NCI-H748 treated with DMSO at 0.1 percent for 48 hours (cell line): ENCODE results near the gene SLC2A2.

Experiments used
- DNase-seq: peaks from one replicate; lab custom pipeline; 2025; lab: John Stamatoyannopoulos, UW

The SLC2A2 gene

GRCh38 chr3:171028779-171029232 is 2.3 kb upstream of the SLC2A2 start:
- DNase-seq: no peak

- DNase-seq: no peak
Observed at GRCh38 chr3:171028025-171028778, 1.7 kb upstream of the SLC2A2 start.

- no peak for DNase-seq
Observed at GRCh38 chr3:171023566-171023965, 3.0 kb downstream of the SLC2A2 start.

GRCh38 chr3:171021377-171021776 is 5.1 kb downstream of the SLC2A2 start:
- DNase-seq: no peak

GRCh38 chr3:171018156-171018935 is 8.2 kb downstream of the SLC2A2 start:
- DNase-seq: no peak

GRCh38 chr3:171013822-171014748 is 12.4 kb downstream of the SLC2A2 start:
- no peak for DNase-seq

- DNase-seq: no peak
Observed at GRCh38 chr3:171011873-171012336, 14.6 kb downstream of the SLC2A2 start.

GRCh38 chr3:171011109-171011872 is 15.2 kb downstream of the SLC2A2 start:
- no peak for DNase-seq

- DNase-seq: no peak
Observed at GRCh38 chr3:171007316-171007715, 19.2 kb downstream of the SLC2A2 start.

GRCh38 chr3:171005648-171006047 is 20.9 kb downstream of the SLC2A2 start:
- no peak for DNase-seq

GRCh38 chr3:171001957-171002694 is 24.4 kb downstream of the SLC2A2 start:
- DNase-seq: no peak

- no peak for DNase-seq
Observed at GRCh38 chr3:171001250-171001893, 25.1 kb downstream of the SLC2A2 start.

GRCh38 chr3:171000281-171000680 is 26.2 kb downstream of the SLC2A2 start:
- no peak for DNase-seq

- no peak for DNase-seq
Observed at GRCh38 chr3:170999737-171000242, 26.7 kb downstream of the SLC2A2 start.

GRCh38 chr3:170997961-170998913 is 28.3 kb downstream of the SLC2A2 start:
- DNase-seq: no peak

GRCh38 chr3:170992854-170993253 is 33.7 kb downstream of the SLC2A2 start:
- DNase-seq: no peak

GRCh38 chr3:170991664-170992063 is 34.9 kb downstream of the SLC2A2 start:
- DNase-seq: no peak

- no peak for DNase-seq
Observed at GRCh38 chr3:170989100-170989648, 37.3 kb downstream of the SLC2A2 start.
